IMR-90 (cell line): ENCODE measurements around the gene HNMT. TPM values are rescaled to one million over a fixed set of nuclear protein-coding genes. Genes with fewer than 3 reads are reported as not detected.

Source experiments
- ATAC-seq: fragments of 200-7000 bp; cut with Tn5 transposase; 2 replicates; pipeline ENCODE4 v1.9.1; 2020; ENCODE audit warnings: low read depth, mild to moderate bottlenecking, moderate library complexity
- BruUV-seq: library from RNA; stranded (reverse); fragments of 400-500 nt; replicated peaks from 2 replicates; lab custom pipeline; 2021; lab: Mats Ljungman, UMichigan
- CTCF ChIA-PET: fragments of 300-600 bp; formaldehyde crosslinking; extraction: SDS; loops from one replicate; lab custom pipeline; 2021; ENCODE audit warnings: antibody characterized with exemption; lab: Yijun Ruan, JAX
- POLR2A ChIA-PET: fragments of 300-600 bp; sonication (Branson Sonifier 250); formaldehyde crosslinking; loops from one replicate; lab custom pipeline; 2022; ENCODE audit warnings: antibody characterized with exemption; ENCODE audit not compliant: unreplicated experiment; lab: Charles Lee
- DNase-seq: peaks from one replicate; pipeline ENCODE4 v3.0.0; 2013
- H2AFZ ChIP-seq: replicated peaks from 2 replicates; pipeline ENCODE3; 2013; ENCODE audit warnings: low read length, mild to moderate bottlenecking; ENCODE audit not compliant: poor library complexity
- H2AK5ac ChIP-seq: 2 replicates; pipeline ENCODE4 v1.6.1; 2013; ENCODE audit warnings: low read depth, low read length, inconsistent platforms
- H2AK9ac ChIP-seq: replicated peaks from 2 replicates; pipeline ENCODE3; 2013; ENCODE audit warnings: mild to moderate bottlenecking, low read depth, low read length, moderate library complexity; ENCODE audit not compliant: poor library complexity
- H2BK120ac ChIP-seq: 2 replicates; pipeline ENCODE4 v1.6.1; 2013; ENCODE audit warnings: low read depth, low read length, inconsistent platforms
- H2BK15ac ChIP-seq: 3 replicates; pipeline ENCODE4 v1.6.1; 2013; ENCODE audit warnings: low read depth, low read length, inconsistent platforms
- H2BK20ac ChIP-seq: 2 replicates; pipeline ENCODE4 v1.6.1; 2013; ENCODE audit warnings: low read depth, mild to moderate bottlenecking, inconsistent platforms, low read length, moderate library complexity
- H2BK5ac ChIP-seq: 2 replicates; pipeline ENCODE4 v1.6.1; 2013; ENCODE audit warnings: mild to moderate bottlenecking, low read depth, low read length, inconsistent platforms; ENCODE audit not compliant: poor library complexity, severe bottlenecking
- H3K14ac ChIP-seq: replicated peaks from 2 replicates; pipeline ENCODE4 v1.6.1; 2013; ENCODE audit warnings: low read depth, low read length, inconsistent platforms
- H3K18ac ChIP-seq: 2 replicates; pipeline ENCODE4 v1.6.1; 2013; ENCODE audit warnings: low read depth, low read length, control low read depth
- H3K23ac ChIP-seq: 2 replicates; pipeline ENCODE4 v1.6.1; 2013; ENCODE audit warnings: low read depth, low read length, inconsistent platforms
- H3K27ac ChIP-seq: 2 replicates; pipeline ENCODE4 v1.5.1; 2013; ENCODE audit warnings: mild to moderate bottlenecking, control low read depth, low read length; ENCODE audit not compliant: insufficient read depth
- H3K27me3 ChIP-seq: 2 replicates; pipeline ENCODE4 v1.6.1; 2013; ENCODE audit warnings: low read length; ENCODE audit not compliant: control insufficient read depth, insufficient read depth
- H3K36me3 ChIP-seq: 2 replicates; pipeline ENCODE4 v1.6.1; 2013; ENCODE audit warnings: low read length, mixed read lengths; ENCODE audit not compliant: control insufficient read depth, insufficient read depth
- H3K4ac ChIP-seq: 2 replicates; pipeline ENCODE4 v1.6.1; 2013; ENCODE audit warnings: low read depth, low read length, inconsistent platforms
- H3K4me1 ChIP-seq: 2 replicates; pipeline ENCODE4 v1.6.1; 2013; ENCODE audit warnings: low read length, mixed read lengths; ENCODE audit not compliant: control insufficient read depth, insufficient read depth
- H3K4me2 ChIP-seq: 2 replicates; pipeline ENCODE4 v1.6.1; 2013; ENCODE audit warnings: low read depth, mild to moderate bottlenecking, control low read depth, low read length, moderate library complexity
- H3K4me3 ChIP-seq: 2 replicates; pipeline ENCODE4 v1.5.1; 2013; ENCODE audit warnings: low read depth, mild to moderate bottlenecking, control low read depth, low read length, moderate library complexity; ENCODE audit not compliant: insufficient read depth
- H3K56ac ChIP-seq: 2 replicates; pipeline ENCODE4 v1.6.1; 2013; ENCODE audit warnings: low read length, inconsistent platforms; ENCODE audit not compliant: insufficient read depth; ENCODE audit errors: extremely low read depth
- H3K79me1 ChIP-seq, 2 experiments: 2 replicates each; pipeline ENCODE4 v1.6.1; 2013; ENCODE audit warnings: low read length in 2 of 2, inconsistent platforms in 1 of 2, low read depth in 1 of 2
- H3K9ac ChIP-seq: 2 replicates; pipeline ENCODE4 v1.6.1; 2013; ENCODE audit warnings: low read depth, low read length, control low read depth
- H3K9me1 ChIP-seq: 2 replicates; pipeline ENCODE4 v1.6.1; 2013; ENCODE audit warnings: low read length, inconsistent platforms; ENCODE audit not compliant: insufficient read depth
- H3K9me3 ChIP-seq: 2 replicates; pipeline ENCODE4 v1.6.1; 2013; ENCODE audit warnings: low read length; ENCODE audit not compliant: control insufficient read depth, insufficient read depth
- H4K20me1 ChIP-seq: 2 replicates; pipeline ENCODE4 v1.6.1; 2013; ENCODE audit warnings: low read length, inconsistent platforms; ENCODE audit not compliant: insufficient read depth
- H4K5ac ChIP-seq: 2 replicates; pipeline ENCODE4 v1.6.1; 2013; ENCODE audit warnings: mild to moderate bottlenecking, low read depth, low read length, control low read depth
- H4K8ac ChIP-seq, 2 experiments: 2 replicates each; pipeline ENCODE4 v1.6.1; 2013; ENCODE audit warnings: low read depth in 2 of 2, low read length in 2 of 2, control low read depth in 1 of 2, inconsistent platforms in 1 of 2
- H4K91ac ChIP-seq: 2 replicates; pipeline ENCODE4 v1.6.1; 2013; ENCODE audit warnings: low read depth, low read length, inconsistent platforms; ENCODE audit not compliant: insufficient read depth
- BHLHE40 ChIP-seq: fragments of 150-350 bp; IDR thresholded peaks from 2 replicates; pipeline ENCODE4 v1.6.1; 2016; ENCODE audit warnings: mild to moderate bottlenecking, low read depth, low read length
- CEBPB ChIP-seq: IDR thresholded peaks from 2 replicates; pipeline ENCODE4 v1.6.1; 2012; ENCODE audit warnings: low read depth, low read length, improper control_type of control experiment
- CHD1 ChIP-seq: IDR thresholded peaks from 2 replicates; pipeline ENCODE4 v1.6.1; 2012; ENCODE audit warnings: low read depth, low read length, improper control_type of control experiment
- CTCF ChIP-seq: conservative IDR thresholded peaks from 2 replicates; pipeline ENCODE4 v1.5.1; 2012; ENCODE audit warnings: mild to moderate bottlenecking, low read depth, low read length, improper control_type of control experiment
- ELK1 ChIP-seq: fragments of 150-350 bp; IDR thresholded peaks from 2 replicates; pipeline ENCODE4 v1.6.1; 2016; ENCODE audit warnings: low read depth, mild to moderate bottlenecking, low read length, moderate library complexity, borderline replicate concordance
- FOS ChIP-seq: fragments of 150-350 bp; IDR thresholded peaks from 2 replicates; pipeline ENCODE4 v1.6.1; 2016; ENCODE audit warnings: low read depth, low read length
- MAFK ChIP-seq: IDR thresholded peaks from 2 replicates; pipeline ENCODE4 v1.6.1; 2012; ENCODE audit warnings: low read depth, low read length, improper control_type of control experiment
- MXI1 ChIP-seq: IDR thresholded peaks from 2 replicates; pipeline ENCODE4 v1.6.1; 2012; ENCODE audit warnings: low read depth, mild to moderate bottlenecking, low read length, moderate library complexity, borderline replicate concordance
- NFE2L2 ChIP-seq: fragments of 150-350 bp; IDR thresholded peaks from 2 replicates; pipeline ENCODE4 v1.6.1; 2016; ENCODE audit warnings: low read depth, mild to moderate bottlenecking, low read length
- POLR2A ChIP-seq: IDR thresholded peaks from 2 replicates; pipeline ENCODE4 v1.6.1; 2012; ENCODE audit warnings: mild to moderate bottlenecking, low read depth, low read length
- RAD21 ChIP-seq: IDR thresholded peaks from 2 replicates; pipeline ENCODE4 v1.6.1; 2012; ENCODE audit warnings: low read length, improper control_type of control experiment
- RCOR1 ChIP-seq: IDR thresholded peaks from 2 replicates; pipeline ENCODE4 v1.6.1; 2012; ENCODE audit warnings: mild to moderate bottlenecking, low read length, improper control_type of control experiment; ENCODE audit not compliant: insufficient replicate concordance
- RFX5 ChIP-seq: IDR thresholded peaks from 2 replicates; pipeline ENCODE4 v1.8.0; 2012; ENCODE audit warnings: low read depth, mild to moderate bottlenecking, low read length, moderate library complexity
- SMC3 ChIP-seq: fragments of 150-350 bp; IDR thresholded peaks from 2 replicates; pipeline ENCODE4 v1.6.1; 2016; ENCODE audit warnings: low read depth, mild to moderate bottlenecking, antibody characterized with exemption, low read length, moderate library complexity
- USF2 ChIP-seq: fragments of 150-350 bp; IDR thresholded peaks from 2 replicates; pipeline ENCODE4 v1.6.1; 2017; ENCODE audit warnings: mild to moderate bottlenecking, antibody characterized with exemption, low read length, low read depth
- WGBS, 2 experiments: methylation state at CpG; one replicate each; pipeline versions ENCODE4 v1.1.5 to v1.1.7; 2013; ENCODE audit warnings: missing lambda C conversion rate in 2 of 2; ENCODE audit not compliant: insufficient read length in 1 of 2; ENCODE audit errors: extremely low coverage in 2 of 2; 5-methylcytosine and 5-hydroxymethylcytosine counted together
- dilution Hi-C: fragments of 300-500 bp; cut with HindIII; formaldehyde crosslinking; loops from one replicate; pipeline ENCODE4 v1.14.3; 2018; ENCODE audit warnings: low sequenced_read_pairs; ENCODE audit not compliant: unreplicated experiment
- in situ Hi-C: fragments of 300-500 bp; cut with MboI; formaldehyde crosslinking; loops from 3 replicates; pipeline ENCODE4 v1.14.3; 2019; ENCODE audit warnings: low sequenced_read_pairs, inconsistent platforms, mixed read lengths
- intact Hi-C: fragments of 100-400 bp; cut with micrococcal nuclease; formaldehyde crosslinking; loops from 2 replicates; pipeline ENCODE4 v1.10.0; 2022
- polyA plus RNA-seq, 3 experiments: library from polyadenylated mRNA; depleted of rRNA; stranded (reverse); fragments of >200 nt; gene quantifications; 2 replicates each; pipeline ENCODE4 v1.2.3, GENCODE V29; 2012; ENCODE audit warnings: low replicate concordance in 1 of 3
- total RNA-seq: library from RNA; depleted of rRNA; stranded (reverse); fragments of >200 nt; gene quantifications from 2 replicates; pipeline ENCODE4 v1.2.3, GENCODE V29; 2012

HNMT gene
- total and polyA plus RNA-seq, 2 of the 4 experiments (the other 2 are of a cell fraction) = 6.4 to 14.2 TPM

GRCh38 chr2:137957033-137957432 lies 7.2 kb upstream of the HNMT start:
- Histone ChIP-seq H2BK15ac (no peak overlapping the region), H2BK20ac (peak overlapping the region; percentile 94), H3K9ac (no peak overlapping the region), H3K56ac (0 out of 2 replicates have a peak overlapping the region, but pooled peaks have one; percentile 27), H3K9me3 (no peaks in the 10 kb centered on the region), H3K9me1 (peaks cover 3% of the 10 kb centered on the region; the same call in 1 of the 2 replicates), H3K18ac (peak overlapping the region; percentile 98; the same call in 1 of the 2 replicates), H2AK5ac (no peak overlapping the region), H3K79me1 (no peaks in the 10 kb centered on the region), H3K27me3 (no peaks in the 10 kb centered on the region), H2BK120ac (peak overlapping the region; percentile 97), H3K23ac (no peak overlapping the region), H3K36me3 (no peaks in the 10 kb centered on the region), H3K14ac (no peak overlapping the region; the same call in 1 of the 2 replicates), H3K4me2 (peak overlapping the region; percentile 20; the same call in 1 of the 2 replicates), H2AFZ (no peak overlapping the region), H3K27ac (peak overlapping the region; percentile 67; the same call in 1 of the 2 replicates), H3K4ac (peak overlapping the region; percentile 97; the same call in 1 of the 2 replicates), H3K4me3 (no peak overlapping the region), H4K8ac (peak overlapping the region; percentile 82 to 83; a peak in 1 of 4 replicates), H4K20me1 (no peaks in the 10 kb centered on the region), H4K5ac (peak overlapping the region; percentile 34; the same call in 1 of the 2 replicates), H2BK5ac (peak overlapping the region; percentile 73), H2AK9ac (no peak overlapping the region), H3K4me1 (peaks cover 5% of the 10 kb centered on the region), H4K91ac (peak overlapping the region; percentile 98; the same call in 1 of the 2 replicates)
- ATAC-seq = peak; percentile 95
- WGBS, 2 experiments = no CpG with 5 or more reads among the region's 1 CpG
- ChIA-PET CTCF (interaction anchor here (1.0 to 1.5 kb wide), 3 partner anchors 9 to 417 kb away, joined by 3 to 5 read pairs (median 4); no protein-coding TSS in a partner anchor), POLR2A (interaction anchor here (0.6 kb wide), 1 partner anchor 1535 kb away, joined by 4 read pairs; no protein-coding TSS in a partner anchor)
- dilution Hi-C loops (no loop called here), in situ Hi-C loops (loop anchor here (10.0 kb wide), 1 partner anchor 318 kb away; no protein-coding TSS in a partner anchor), intact Hi-C loops (no loop called here)
- DNase-seq = peak; percentile 97
- no TSS peak for BruUV-seq
- peak; percentile 62; the same call in 1 of the 2 replicates for TF ChIP-seq FOS
- 0 out of 2 replicates have a peak, but pooled peaks have one; percentile 25 for TF ChIP-seq BHLHE40
- no peak for TF ChIP-seq MAFK
- no peak for TF ChIP-seq CHD1
- TF ChIP-seq RFX5 = no peak
- no peak for TF ChIP-seq MXI1
- no peak for TF ChIP-seq RAD21
- TF ChIP-seq ELK1 = no peak
- no peak for TF ChIP-seq USF2
- peak; percentile 99 for TF ChIP-seq CEBPB
- no peak for TF ChIP-seq NFE2L2
- no peak for TF ChIP-seq CTCF
- no peak for TF ChIP-seq RCOR1
- no peak for TF ChIP-seq POLR2A
- TF ChIP-seq SMC3 = no peak
